Ishikawa (cell line): ENCODE data around the gene CCL27.

Experiments used
- CEBPB ChIP-seq: IDR thresholded peaks from 2 replicates; pipeline ENCODE4 v1.6.1; 2012
- CREB1 ChIP-seq: IDR thresholded peaks from 2 replicates; pipeline ENCODE4 v1.6.1; 2012; ENCODE audit warnings: low read depth
- EGR1 ChIP-seq: IDR thresholded peaks from 2 replicates; pipeline ENCODE4 v1.6.1; 2012
- EP300 ChIP-seq: IDR thresholded peaks from 2 replicates; pipeline ENCODE4 v1.6.1; 2012; ENCODE audit warnings: borderline replicate concordance
- FOXM1 ChIP-seq: IDR thresholded peaks from 2 replicates; pipeline ENCODE4 v1.6.1; 2012; ENCODE audit warnings: low read depth, borderline replicate concordance
- NFIC ChIP-seq: IDR thresholded peaks from 2 replicates; pipeline ENCODE4 v1.6.1; 2012
- RAD21 ChIP-seq: IDR thresholded peaks from 2 replicates; pipeline ENCODE4 v1.6.1; 2012; ENCODE audit warnings: low read depth
- TAF1 ChIP-seq: IDR thresholded peaks from 2 replicates; pipeline ENCODE4 v1.6.1; 2012; ENCODE audit warnings: low read depth, mild to moderate bottlenecking
- TCF12 ChIP-seq: IDR thresholded peaks from 2 replicates; pipeline ENCODE4 v1.6.1; 2012; ENCODE audit warnings: low read depth
- TEAD4 ChIP-seq: IDR thresholded peaks from 2 replicates; pipeline ENCODE4 v1.6.1; 2012
- YY1 ChIP-seq: IDR thresholded peaks from 2 replicates; pipeline ENCODE4 v1.6.1; 2012; ENCODE audit warnings: low read depth
- ZBTB7A ChIP-seq: IDR thresholded peaks from 2 replicates; pipeline ENCODE4 v1.6.1; 2012; ENCODE audit warnings: low read depth
- TF ChIP-seq, protein P1 (sequence below): IDR thresholded peaks from 2 replicates; pipeline ENCODE4 v1.6.1; 2012; ENCODE audit warnings: low read depth, mild to moderate bottlenecking
- TF ChIP-seq, protein P2 (sequence below): IDR thresholded peaks from 2 replicates; pipeline ENCODE4 v1.6.1; 2012
- TF ChIP-seq, protein P3 (sequence below): IDR thresholded peaks from 2 replicates; pipeline ENCODE4 v1.6.1; 2012

CCL27 gene

DNA sequence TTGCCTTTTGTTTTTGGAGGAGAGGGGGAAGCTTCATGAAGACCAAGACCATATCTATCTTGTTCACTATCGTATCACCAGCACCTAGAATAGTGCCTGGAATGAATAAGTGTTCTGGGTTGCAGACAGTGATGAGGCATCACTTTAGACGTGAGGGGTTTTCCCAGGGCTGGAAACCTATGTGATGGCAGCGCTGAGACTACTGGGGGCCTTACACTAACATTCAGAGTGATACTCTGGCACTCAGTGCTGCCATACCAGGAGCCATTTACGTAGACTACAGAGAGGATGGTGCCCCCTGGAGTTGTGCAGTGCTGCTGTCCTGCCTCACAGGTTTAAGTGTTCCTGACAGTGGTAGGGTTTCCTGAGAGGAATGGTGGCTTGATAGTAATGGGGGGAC lies 21.7 kb upstream of the CCL27 start:
- TF ChIP-seq YY1 (no peak), CEBPB (no peak), ZBTB7A (no peak), FOXM1 (no peak), RAD21 (no peak), NFIC (no peak), CREB1 (no peak), TCF12 (no peak)
- TF ChIP-seq, protein P1, sequence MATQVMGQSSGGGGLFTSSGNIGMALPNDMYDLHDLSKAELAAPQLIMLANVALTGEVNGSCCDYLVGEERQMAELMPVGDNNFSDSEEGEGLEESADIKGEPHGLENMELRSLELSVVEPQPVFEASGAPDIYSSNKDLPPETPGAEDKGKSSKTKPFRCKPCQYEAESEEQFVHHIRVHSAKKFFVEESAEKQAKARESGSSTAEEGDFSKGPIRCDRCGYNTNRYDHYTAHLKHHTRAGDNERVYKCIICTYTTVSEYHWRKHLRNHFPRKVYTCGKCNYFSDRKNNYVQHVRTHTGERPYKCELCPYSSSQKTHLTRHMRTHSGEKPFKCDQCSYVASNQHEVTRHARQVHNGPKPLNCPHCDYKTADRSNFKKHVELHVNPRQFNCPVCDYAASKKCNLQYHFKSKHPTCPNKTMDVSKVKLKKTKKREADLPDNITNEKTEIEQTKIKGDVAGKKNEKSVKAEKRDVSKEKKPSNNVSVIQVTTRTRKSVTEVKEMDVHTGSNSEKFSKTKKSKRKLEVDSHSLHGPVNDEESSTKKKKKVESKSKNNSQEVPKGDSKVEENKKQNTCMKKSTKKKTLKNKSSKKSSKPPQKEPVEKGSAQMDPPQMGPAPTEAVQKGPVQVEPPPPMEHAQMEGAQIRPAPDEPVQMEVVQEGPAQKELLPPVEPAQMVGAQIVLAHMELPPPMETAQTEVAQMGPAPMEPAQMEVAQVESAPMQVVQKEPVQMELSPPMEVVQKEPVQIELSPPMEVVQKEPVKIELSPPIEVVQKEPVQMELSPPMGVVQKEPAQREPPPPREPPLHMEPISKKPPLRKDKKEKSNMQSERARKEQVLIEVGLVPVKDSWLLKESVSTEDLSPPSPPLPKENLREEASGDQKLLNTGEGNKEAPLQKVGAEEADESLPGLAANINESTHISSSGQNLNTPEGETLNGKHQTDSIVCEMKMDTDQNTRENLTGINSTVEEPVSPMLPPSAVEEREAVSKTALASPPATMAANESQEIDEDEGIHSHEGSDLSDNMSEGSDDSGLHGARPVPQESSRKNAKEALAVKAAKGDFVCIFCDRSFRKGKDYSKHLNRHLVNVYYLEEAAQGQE: no peak
- TF ChIP-seq, protein P2, sequence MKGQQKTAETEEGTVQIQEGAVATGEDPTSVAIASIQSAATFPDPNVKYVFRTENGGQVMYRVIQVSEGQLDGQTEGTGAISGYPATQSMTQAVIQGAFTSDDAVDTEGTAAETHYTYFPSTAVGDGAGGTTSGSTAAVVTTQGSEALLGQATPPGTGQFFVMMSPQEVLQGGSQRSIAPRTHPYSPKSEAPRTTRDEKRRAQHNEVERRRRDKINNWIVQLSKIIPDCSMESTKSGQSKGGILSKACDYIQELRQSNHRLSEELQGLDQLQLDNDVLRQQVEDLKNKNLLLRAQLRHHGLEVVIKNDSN: no peak

DNA sequence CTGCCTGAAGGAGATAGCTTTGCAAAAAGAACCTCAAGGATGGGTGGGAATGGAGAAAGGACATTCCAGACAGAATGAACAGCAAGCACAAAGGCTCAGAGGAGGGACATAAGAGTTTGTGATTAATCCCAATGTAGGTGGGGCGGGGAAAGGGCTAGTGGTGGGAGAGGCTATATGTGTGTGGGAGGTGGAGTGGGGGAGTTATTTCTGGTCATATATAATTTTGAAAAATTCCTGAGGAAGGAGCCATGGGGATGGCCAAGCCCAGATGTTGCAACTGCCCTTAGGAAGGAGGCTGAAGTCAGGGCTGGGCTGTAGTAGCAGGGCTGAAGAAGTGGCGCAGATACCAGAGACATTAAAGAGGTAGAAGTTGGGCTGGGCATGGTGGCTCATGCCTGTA lies 13.4 kb upstream of the CCL27 start:
- TF ChIP-seq TAF1: no peak
- TF ChIP-seq EGR1: no peak
- TF ChIP-seq RAD21: no peak
- TF ChIP-seq CEBPB: no peak
- TF ChIP-seq YY1: no peak
- TF ChIP-seq, protein P1: no peak
- TF ChIP-seq FOXM1: no peak
- no peak for TF ChIP-seq NFIC
- TF ChIP-seq TCF12: no peak
- no peak for TF ChIP-seq TEAD4
- TF ChIP-seq, protein P2: no peak
- TF ChIP-seq CREB1: no peak
- no peak for TF ChIP-seq EP300
- TF ChIP-seq ZBTB7A: no peak
- TF ChIP-seq, protein P3, sequence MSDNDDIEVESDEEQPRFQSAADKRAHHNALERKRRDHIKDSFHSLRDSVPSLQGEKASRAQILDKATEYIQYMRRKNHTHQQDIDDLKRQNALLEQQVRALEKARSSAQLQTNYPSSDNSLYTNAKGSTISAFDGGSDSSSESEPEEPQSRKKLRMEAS: no peak

DNA sequence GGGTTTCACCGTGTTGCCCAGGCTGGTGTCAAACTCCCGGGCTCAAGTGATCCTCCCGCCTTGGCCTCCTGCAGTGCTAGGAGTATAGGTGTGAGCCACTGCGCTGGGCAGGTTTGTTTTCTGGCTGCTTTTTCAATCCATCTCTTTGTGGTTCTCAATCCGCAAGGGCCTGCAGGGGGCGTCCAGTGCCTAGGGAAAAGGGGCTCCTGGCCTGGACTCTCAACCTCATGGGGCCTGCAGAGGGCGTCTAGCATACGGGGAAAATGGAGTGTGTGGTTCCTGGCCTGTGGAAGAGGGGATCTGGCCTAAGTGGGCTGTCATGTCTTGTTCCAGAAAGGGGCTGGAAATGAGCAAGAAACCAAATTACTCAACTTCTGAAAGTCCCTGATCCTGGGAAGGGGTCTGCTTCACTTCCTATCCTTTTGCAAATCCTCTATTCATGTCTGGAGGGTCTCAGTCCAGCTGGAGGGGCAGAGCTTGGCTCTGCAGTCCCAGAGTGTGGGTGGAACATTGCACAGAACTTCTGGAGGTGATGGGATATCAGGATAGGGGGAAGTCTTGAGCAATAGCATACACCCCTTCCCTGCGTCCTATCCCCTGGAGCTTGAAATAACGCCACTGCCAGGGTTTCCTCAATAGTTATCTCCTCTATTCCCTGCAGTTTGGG lies 12.7 kb upstream of the CCL27 start:
- TF ChIP-seq FOXM1: no peak
- no peak for TF ChIP-seq YY1
- TF ChIP-seq RAD21: peak; percentile 74
- no peak for TF ChIP-seq EP300
- TF ChIP-seq ZBTB7A: no peak
- TF ChIP-seq, protein P1: no peak
- TF ChIP-seq EGR1: no peak

DNA sequence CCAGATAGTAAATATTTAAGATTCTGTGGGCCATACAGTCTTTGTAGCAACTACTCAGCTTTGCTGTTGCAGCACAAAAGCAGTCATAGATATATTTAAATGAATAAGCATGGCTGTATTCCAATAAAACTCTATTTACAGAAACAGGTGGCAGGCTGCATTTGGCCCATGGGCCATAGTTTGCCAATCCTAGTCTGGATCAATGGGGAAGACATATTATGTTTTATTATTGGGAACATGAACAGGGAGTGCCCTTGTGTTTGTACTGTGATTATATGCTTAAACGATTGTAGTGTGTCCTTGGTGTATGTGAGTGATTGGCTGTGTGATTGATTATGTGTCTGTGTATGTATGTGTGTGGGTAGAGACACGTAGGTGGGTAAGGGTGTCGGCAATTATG lies 12.0 kb upstream of the CCL27 start:
- no peak for TF ChIP-seq CEBPB
- TF ChIP-seq NFIC: no peak
- TF ChIP-seq, protein P2: no peak
- TF ChIP-seq EGR1: no peak
- TF ChIP-seq YY1: no peak
- TF ChIP-seq ZBTB7A: no peak
- TF ChIP-seq TAF1: no peak
- no peak for TF ChIP-seq FOXM1

DNA sequence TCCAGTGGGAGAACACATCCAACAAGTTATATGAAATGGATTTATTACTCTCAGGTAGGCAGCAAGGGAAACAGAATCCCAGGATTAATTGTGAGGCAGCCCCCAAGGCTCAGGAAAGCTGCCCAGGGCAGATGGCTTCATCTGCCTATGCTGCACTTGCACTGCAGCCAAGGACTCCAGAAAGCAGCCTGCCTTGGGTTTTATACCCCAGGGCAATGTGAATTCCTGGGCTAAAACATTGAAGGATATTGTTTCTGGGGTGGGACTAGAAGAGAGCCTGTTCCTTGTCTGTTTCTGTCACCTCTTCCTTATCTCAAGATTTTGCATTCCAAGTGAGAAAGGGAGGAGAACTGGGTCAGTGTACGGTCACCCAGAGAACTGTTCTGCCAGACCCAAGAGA lies 8.8 kb upstream of the CCL27 start:
- TF ChIP-seq, protein P3: no peak
- TF ChIP-seq RAD21 (no peak), TEAD4 (no peak), FOXM1 (no peak), EGR1 (no peak), CREB1 (no peak), NFIC (no peak), YY1 (no peak), TAF1 (no peak), TCF12 (no peak), ZBTB7A (no peak), CEBPB (no peak), EP300 (no peak)
- TF ChIP-seq, protein P1: no peak
- TF ChIP-seq, protein P2: no peak
